HepG2 (cell line): ENCODE results near the gene CAP2. TPM values are rescaled to one million over a fixed set of nuclear protein-coding genes. Genes with fewer than 3 reads are reported as not detected.

Source experiments
- ATAC-seq: fragments of 200-7000 bp; cut with Tn5 transposase; 3 replicates; pipeline ENCODE4 v1.9.1; 2020; ENCODE audit warnings: mild to moderate bottlenecking, moderate library complexity
- BruUV-seq: library from RNA; stranded (reverse); fragments of 400-500 nt; replicated peaks from 2 replicates; lab custom pipeline; 2021; lab: Mats Ljungman, UMichigan
- CTCF ChIA-PET: fragments of 300-600 bp; formaldehyde crosslinking; extraction: SDS; loops from one replicate; lab custom pipeline; 2021; ENCODE audit warnings: low total read pairs, inconsistent platforms, low intra/inter-chr PET ratio; lab: Yijun Ruan, JAX
- POLR2A ChIA-PET: fragments of 350-600 bp; sonication (Branson Sonifier 250); formaldehyde crosslinking; loops from one replicate; lab custom pipeline; 2020; ENCODE audit warnings: antibody characterized with exemption, inconsistent platforms; lab: Yijun Ruan, JAX
- DNase-seq: peaks from one replicate; pipeline ENCODE4 v3.0.0-alpha.2; 2015; ENCODE audit warnings: low spot score
- FAIRE-seq: peaks from 3 replicates; lab custom pipeline; 2011; peaks lifted over from hg19 to GRCh38; lab: Jason Lieb, UNC
- H2AFZ ChIP-seq: one replicate; pipeline ENCODE4 v1.6.1; 2011; ENCODE audit warnings: low read length, inconsistent platforms
- H3K27ac ChIP-seq: fragments of 300-600 bp; 3 replicates; pipeline ENCODE4 v1.8.0; 2011; ENCODE audit warnings: mixed run types, mild to moderate bottlenecking, mixed read lengths, low read length, inconsistent platforms; ENCODE audit not compliant: insufficient read depth; ENCODE audit errors: extremely low read length
- H3K27me3 ChIP-seq, 2 experiments: fragments of 200-600 bp in 1 of 2; 2 replicates in 1 of 2; 3 replicates in 1 of 2; pipeline versions ENCODE4 v1.6.0 to v1.8.0; 2011; ENCODE audit warnings: low read length in 2 of 2, mild to moderate bottlenecking in 2 of 2, moderate library complexity in 2 of 2, inconsistent platforms in 1 of 2; ENCODE audit not compliant: insufficient read depth in 2 of 2, control insufficient read depth in 1 of 2
- H3K36me3 ChIP-seq, 2 experiments: fragments of 200-600 bp in 1 of 2; replicated peaks in 1 of 2; 2 replicates in 1 of 2; 3 replicates in 1 of 2; pipeline versions ENCODE4 v1.5.1 to v1.8.0; 2011; ENCODE audit warnings: low read length in 2 of 2, inconsistent platforms in 1 of 2; ENCODE audit not compliant: insufficient read depth in 2 of 2, control insufficient read depth in 1 of 2
- H3K4me1 ChIP-seq: 2 replicates; pipeline ENCODE4 v1.5.1; 2012; ENCODE audit warnings: low read length, inconsistent platforms; ENCODE audit not compliant: insufficient read depth
- H3K4me2 ChIP-seq: 2 replicates; pipeline ENCODE4 v1.6.0; 2011; ENCODE audit warnings: low read depth, low read length, inconsistent platforms
- H3K4me3 ChIP-seq, 3 experiments: fragments of 200-600 bp in 1 of 3; sonication (generic), shearing (Covaris generic) in 1 of 3; replicated peaks in 1 of 3; 2 replicates each; pipeline ENCODE4 v1.5.1; 2011 to 2016; ENCODE audit warnings: low read length in 3 of 3, inconsistent platforms in 2 of 3, low read depth in 2 of 3, mild to moderate bottlenecking in 2 of 3, control low read depth in 1 of 3, mixed read lengths in 1 of 3; ENCODE audit not compliant: insufficient read depth in 1 of 3
- H3K79me2 ChIP-seq: one replicate; pipeline ENCODE4 v1.6.1; 2011; ENCODE audit warnings: low read length, inconsistent platforms; ENCODE audit not compliant: insufficient read depth
- H3K9ac ChIP-seq: 2 replicates; pipeline ENCODE4 v1.6.0; 2011; ENCODE audit warnings: mild to moderate bottlenecking, low read depth, low read length, inconsistent platforms; ENCODE audit not compliant: insufficient read depth
- H3K9me3 ChIP-seq: 2 replicates; pipeline ENCODE4 v1.5.1; 2012; ENCODE audit warnings: mild to moderate bottlenecking, low read length
- H4K20me1 ChIP-seq: 2 replicates; pipeline ENCODE4 v1.6.0; 2011; ENCODE audit warnings: inconsistent platforms, mild to moderate bottlenecking, low read length, moderate library complexity; ENCODE audit not compliant: insufficient read depth
- EHMT2 ChIP-seq: fragments of 200-600 bp; sonication (generic); IDR thresholded peaks from 2 replicates; pipeline ENCODE4 v1.7.0; 2017; ENCODE audit warnings: antibody characterized with exemption, low read depth, low read length, borderline replicate concordance
- SRSF9 ChIP-seq: fragments of 200-400 bp; formaldehyde crosslinking; IDR thresholded peaks from 2 replicates; pipeline ENCODE4 v1.6.1; 2018; ENCODE audit warnings: borderline replicate concordance, mild to moderate bottlenecking, low read depth, low read length; ENCODE audit not compliant: insufficient read depth, poor library complexity, severe bottlenecking
- ZNF503 ChIP-seq: sonication (generic); formaldehyde crosslinking; IDR thresholded peaks from 2 replicates; pipeline ENCODE4 v1.4.0; 2020; ENCODE audit warnings: missing genetic modification reagents
- ZNF558 ChIP-seq: sonication (generic); formaldehyde crosslinking; IDR thresholded peaks from 2 replicates; pipeline ENCODE4 v1.9.0; 2022; ENCODE audit warnings: mild to moderate bottlenecking, missing genetic modification reagents, borderline replicate concordance
- ZNF646 ChIP-seq: sonication (generic); formaldehyde crosslinking; IDR thresholded peaks from 2 replicates; pipeline ENCODE4 v1.9.0; 2021; ENCODE audit warnings: mild to moderate bottlenecking, missing genetic modification reagents
- WGBS: methylation state at CpG from one replicate; pipeline ENCODE4 v1.1.6; 2017; ENCODE audit warnings: low lambda C conversion rate; 5-methylcytosine and 5-hydroxymethylcytosine counted together
- in situ Hi-C: cut with HindIII; loops from 2 replicates; pipeline ENCODE4 v1.10.0; 2017; ENCODE audit warnings: low pct_unique_long_range_greater_than_20kb; ENCODE audit not compliant: extremely low pct_ligation_motif_present
- intact Hi-C: fragments of 100-400 bp; cut with micrococcal nuclease; formaldehyde crosslinking; loops from one replicate; pipeline ENCODE4 v1.10.0; 2022; ENCODE audit not compliant: unreplicated experiment
- polyA plus RNA-seq, 8 experiments: library from polyadenylated mRNA; depleted of rRNA in 3 of 8; stranded (reverse) in 7 of 8; unstranded in 1 of 8; fragments of >200 nt; fragmentation: Illumina TruSeq in 4 of 8; extraction: Trizol in 4 of 8; gene quantifications; 2 replicates each; pipeline versions ENCODE4 v1.2.1 to v1.2.3, GENCODE V29; 2011 to 2016; ENCODE audit warnings: low read depth in 4 of 8, missing spikeins in 1 of 8, mixed read lengths in 1 of 8; ENCODE audit not compliant: insufficient read depth in 1 of 8
- total RNA-seq, 5 experiments: library from RNA; depleted of rRNA; stranded (reverse); fragments of >200 nt; fragmentation: Illumina TruSeq; extraction: Trizol; gene quantifications; 2 replicates each; pipeline ENCODE4 v1.2.3, GENCODE V29; 2016; ENCODE audit warnings: low read depth in 1 of 5

CAP2 gene
- total and polyA plus RNA-seq, 2 of the 13 experiments (the other 11 are each of a cell fraction or from before 2014, with no cell fraction given), result 7.9 to 53.1 TPM

- H2AFZ ChIP-seq, result no peak overlapping the region
- DNase-seq, result no peak
- H4K20me1 ChIP-seq, result no peaks in the 10 kb centered on the region
- H3K27me3 ChIP-seq, result no peaks in the 10 kb centered on the region
- no peak overlapping the region for H3K9ac ChIP-seq
- 93% methylated on average over 12 of the region's 12 CpGs for whole genome bisulfite sequencing
- H3K36me3 ChIP-seq, result no peaks in the 10 kb centered on the region; a peak in 1 of 5 replicates
- ChIA-PET CTCF (no interaction called here), POLR2A (no interaction called here)
- H3K9me3 ChIP-seq, result no peaks in the 10 kb centered on the region
- H3K4me2 ChIP-seq, result no peak overlapping the region
- FAIRE-seq, result no peak
- H3K4me3 ChIP-seq, result no peak overlapping the region
- no TSS peak for BruUV-seq
- no peak for ATAC-seq
- in situ Hi-C loops, result no loop called here
- H3K4me1 ChIP-seq, result no peaks in the 10 kb centered on the region
- intact Hi-C loops, result no loop called here
- H3K79me2 ChIP-seq, result no peaks in the 10 kb centered on the region
- H3K27ac ChIP-seq, result no peak overlapping the region
- TF ChIP-seq ZNF646 (CRISPR knock-in tag) (no peak), SRSF9 (no peak), ZNF558 (CRISPR knock-in tag) (no peak), ZNF503 (CRISPR knock-in tag) (no peak), EHMT2 (no peak)
These were observed 113.6 kb downstream of the CAP2 start for GRCh38 chr6:17506962-17507361.
